Testis (tissue), 3 donors: ENCODE results near the gene ZNF680. TPM values are rescaled to one million over a fixed set of nuclear protein-coding genes. Genes with fewer than 3 reads are reported as not detected.

Experiments
- DNase-seq: peaks from one replicate; pipeline ENCODE4 v3.0.0-alpha.2; 2019
- H3K27ac ChIP-seq, 2 donors: fragments of 200-600 bp; sonication (generic); one replicate each; pipeline ENCODE4 v1.5.1; 2019
- H3K27me3 ChIP-seq: fragments of 200-600 bp; sonication (generic); one replicate; pipeline ENCODE4 v1.5.1; 2019
- H3K36me3 ChIP-seq: fragments of 200-600 bp; sonication (generic); one replicate; pipeline ENCODE4 v1.5.1; 2017; ENCODE audit warnings: low read depth; ENCODE audit errors: missing control alignments
- H3K4me1 ChIP-seq: fragments of 200-600 bp; sonication (generic); one replicate; pipeline ENCODE4 v1.5.1; 2019
- H3K4me3 ChIP-seq, 2 donors: fragments of 200-600 bp; sonication (generic); one replicate each; pipeline ENCODE4 v1.5.1; 2017 to 2019
- H3K9me3 ChIP-seq: fragments of 200-600 bp; sonication (generic); one replicate; pipeline ENCODE4 v1.5.1; 2017
- POLR2A ChIP-seq: fragments of 450-650 bp; IDR thresholded peaks from one replicate; pipeline ENCODE4 v1.6.1; 2017; ENCODE audit warnings: antibody characterized with exemption, mild to moderate bottlenecking, moderate library complexity
- WGBS, 2 donors: methylation state at CpG; one replicate each; pipeline ENCODE4 v1.1.5; 2018; 5-methylcytosine and 5-hydroxymethylcytosine counted together
- intact Hi-C: fragments of 100-400 bp; cut with DNase I; formaldehyde crosslinking; loops from one replicate; pipeline ENCODE4 v1.15.1; 2023; ENCODE audit warnings: low total_unique reads
- polyA plus RNA-seq: library from polyadenylated mRNA; stranded (reverse); fragments of 350-450 nt; fragmentation: Illumina TruSeq; extraction: RNeasy Lipid Tissue Mini Kit (QIAGEN cat#74804); gene quantifications from one replicate; pipeline ENCODE4 v1.2.3, GENCODE V29; 2014; ENCODE audit warnings: low read depth, low replicate concordance; ENCODE audit not compliant: insufficient read depth
- total RNA-seq, 2 donors: library from RNA; depleted of rRNA; stranded (reverse); fragments of >200 nt; gene quantifications; one replicate each; pipeline ENCODE4 v1.2.3, GENCODE V29; 2016
- TF ChIP-seq, protein P1 (sequence below), 3 experiments: fragments of 450-650 bp in 2 of 3; fragments of 200-600 bp in 1 of 3; sonication (generic) in 1 of 3; IDR thresholded peaks; one replicate each; pipeline ENCODE4 v1.5.1; 2016 to 2019; ENCODE audit warnings: antibody characterized with exemption in 3 of 3, mild to moderate bottlenecking in 2 of 3, moderate library complexity in 1 of 3

Gene ZNF680
- total and polyA plus RNA-seq, 3 donors from 2014 or later: 2.9 to 19.5 (median 19.4) TPM

GRCh38 chr7:64509583-64509982 is 53.3 kb downstream of the ZNF680 start:
- Histone ChIP-seq H3K4me3 (no peak overlapping the region), H3K27ac (no peak overlapping the region), H3K36me3 (no peaks in the 10 kb centered on the region), H3K27me3 (no peaks in the 10 kb centered on the region), H3K9me3 (no peaks in the 10 kb centered on the region), H3K4me1 (no peaks in the 10 kb centered on the region)
- no peak for TF ChIP-seq POLR2A
- 94 to 96% methylated on average over 2 of the region's 2 CpGs for WGBS, 2 donors
- intact Hi-C loops: no loop called here
- DNase-seq: no peak

GRCh38 chr7:64504581-64505120 is 58.2 kb downstream of the ZNF680 start:
- WGBS, 2 donors: 54 to 68% methylated on average over 3 of the region's 3 CpGs
- Histone ChIP-seq H3K9me3 (no peaks in the 10 kb centered on the region), H3K36me3 (no peaks in the 10 kb centered on the region), H3K27ac (no peak overlapping the region), H3K27me3 (no peaks in the 10 kb centered on the region), H3K4me3 (no peak overlapping the region), H3K4me1 (no peaks in the 10 kb centered on the region)
- intact Hi-C loops: no loop called here
- TF ChIP-seq, protein P1, sequence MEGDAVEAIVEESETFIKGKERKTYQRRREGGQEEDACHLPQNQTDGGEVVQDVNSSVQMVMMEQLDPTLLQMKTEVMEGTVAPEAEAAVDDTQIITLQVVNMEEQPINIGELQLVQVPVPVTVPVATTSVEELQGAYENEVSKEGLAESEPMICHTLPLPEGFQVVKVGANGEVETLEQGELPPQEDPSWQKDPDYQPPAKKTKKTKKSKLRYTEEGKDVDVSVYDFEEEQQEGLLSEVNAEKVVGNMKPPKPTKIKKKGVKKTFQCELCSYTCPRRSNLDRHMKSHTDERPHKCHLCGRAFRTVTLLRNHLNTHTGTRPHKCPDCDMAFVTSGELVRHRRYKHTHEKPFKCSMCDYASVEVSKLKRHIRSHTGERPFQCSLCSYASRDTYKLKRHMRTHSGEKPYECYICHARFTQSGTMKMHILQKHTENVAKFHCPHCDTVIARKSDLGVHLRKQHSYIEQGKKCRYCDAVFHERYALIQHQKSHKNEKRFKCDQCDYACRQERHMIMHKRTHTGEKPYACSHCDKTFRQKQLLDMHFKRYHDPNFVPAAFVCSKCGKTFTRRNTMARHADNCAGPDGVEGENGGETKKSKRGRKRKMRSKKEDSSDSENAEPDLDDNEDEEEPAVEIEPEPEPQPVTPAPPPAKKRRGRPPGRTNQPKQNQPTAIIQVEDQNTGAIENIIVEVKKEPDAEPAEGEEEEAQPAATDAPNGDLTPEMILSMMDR (IDR thresholded peaks at IDR 0.05): no peak
- TF ChIP-seq POLR2A: no peak
- no peak for DNase-seq

GRCh38 chr7:64498270-64498669 is 64.6 kb downstream of the ZNF680 start:
- 88 to 89% methylated on average over 1 of the region's 1 CpG for WGBS, 2 donors
- intact Hi-C loops: no loop called here
- TF ChIP-seq POLR2A: no peak
- TF ChIP-seq, protein P1 (IDR thresholded peaks at IDR 0.05): no peak
- no peak for DNase-seq
- Histone ChIP-seq H3K4me1 (no peaks in the 10 kb centered on the region), H3K4me3 (no peak overlapping the region), H3K27me3 (no peaks in the 10 kb centered on the region), H3K27ac (no peak overlapping the region), H3K9me3 (no peaks in the 10 kb centered on the region), H3K36me3 (no peaks in the 10 kb centered on the region)

DNA sequence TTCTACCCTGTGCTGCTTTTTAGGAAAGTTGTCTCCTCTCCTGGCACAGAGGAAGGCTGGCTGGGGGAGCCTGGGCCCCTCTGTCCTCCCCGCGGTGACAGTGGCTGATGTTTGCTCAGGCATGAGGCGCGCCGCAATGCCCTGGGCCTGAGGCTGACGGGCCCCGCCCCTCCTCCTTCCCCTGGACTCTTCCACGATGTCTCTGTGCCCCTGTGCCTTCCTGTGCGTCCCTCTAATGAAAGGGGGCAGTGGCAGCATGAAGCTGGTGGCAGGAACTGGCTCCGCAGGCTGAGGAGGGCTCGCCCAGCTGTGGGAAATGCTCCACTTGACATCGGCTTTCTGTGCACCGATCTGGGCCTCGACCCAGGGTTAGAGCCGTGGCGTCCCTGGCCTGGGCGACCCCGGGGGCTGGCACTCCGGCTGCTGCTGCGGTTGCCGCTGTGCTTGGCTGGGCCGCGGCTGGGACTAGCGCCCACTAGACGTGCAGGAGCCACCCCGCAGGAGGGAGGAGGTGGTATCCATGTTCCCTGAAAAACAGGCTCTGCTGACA is 67.9 kb downstream of the ZNF680 start:
- no peaks in the 10 kb centered on the region for H3K9me3 ChIP-seq
- WGBS, 2 donors: 4 to 5% methylated on average over 19 to 26 of the region's 26 CpGs
- intact Hi-C loops: no loop called here
- no peak overlapping the region for H3K27ac ChIP-seq
- H3K36me3 ChIP-seq: no peaks in the 10 kb centered on the region
- DNase-seq: peak; percentile 15
- H3K4me1 ChIP-seq: no peaks in the 10 kb centered on the region
- TF ChIP-seq, protein P1 (IDR thresholded peaks at IDR 0.05): no peak
- TF ChIP-seq POLR2A: no peak
- peak overlapping the region; percentile 11 to 31 for H3K4me3 ChIP-seq
- no peaks in the 10 kb centered on the region for H3K27me3 ChIP-seq

- intact Hi-C loops: no loop called here
Observed at GRCh38 chr7:64485623-64486022, 77.2 kb downstream of the ZNF680 start.

More at GRCh38 chr7:64485623-64486022, 77.2 kb downstream of the ZNF680 start:
- WGBS, 2 donors: 82 to 92% methylated on average over 1 of the region's 1 CpG
- TF ChIP-seq, protein P1 (IDR thresholded peaks at IDR 0.05): no peak
- H3K36me3 ChIP-seq: no peaks in the 10 kb centered on the region
- H3K4me3 ChIP-seq: no peak overlapping the region
- H3K4me1 ChIP-seq: no peaks in the 10 kb centered on the region
- no peak overlapping the region for H3K27ac ChIP-seq
- no peaks in the 10 kb centered on the region for H3K27me3 ChIP-seq
- no peak for DNase-seq
- no peaks in the 10 kb centered on the region for H3K9me3 ChIP-seq

Other genes with a start within 250 kb of the ZNF680 start
- gene ZNF736, start 249.1 kb downstream of the ZNF680 start, total RNA-seq: 10 to 100 TPM; 40.0 to 56.3 TPM
- 28.8 TPM for gene ZNF736, start 249.1 kb downstream of the ZNF680 start, polyA plus RNA-seq
- 1 to 10 TPM; 5.6 to 9.4 TPM for gene ZNF107, start 103.1 kb upstream of the ZNF680 start, total RNA-seq
- gene ZNF107, start 103.1 kb upstream of the ZNF680 start, polyA plus RNA-seq: 2.4 TPM
- gene ZNF138, start 231.4 kb upstream of the ZNF680 start, total RNA-seq: 10 to 100 TPM; 13.1 to 19.1 TPM
- gene ZNF138, start 231.4 kb upstream of the ZNF680 start, polyA plus RNA-seq: 3.9 TPM